ELR (cell line): ENCODE results near the gene RHCG.

ENCODE experiments used
- DNase-seq: peaks from one replicate; pipeline ENCODE4 v3.0.0-alpha.2; 2015; ENCODE audit warnings: low read depth

The RHCG gene

GRCh38 chr15:89444241-89445225 is 51.9 kb downstream of the RHCG start:
- no peak for DNase-seq

GRCh38 chr15:89443581-89443980 is 52.8 kb downstream of the RHCG start:
- no peak for DNase-seq

GRCh38 chr15:89442671-89443307 is 53.6 kb downstream of the RHCG start:
- peak; percentile 64 for DNase-seq

DNA sequence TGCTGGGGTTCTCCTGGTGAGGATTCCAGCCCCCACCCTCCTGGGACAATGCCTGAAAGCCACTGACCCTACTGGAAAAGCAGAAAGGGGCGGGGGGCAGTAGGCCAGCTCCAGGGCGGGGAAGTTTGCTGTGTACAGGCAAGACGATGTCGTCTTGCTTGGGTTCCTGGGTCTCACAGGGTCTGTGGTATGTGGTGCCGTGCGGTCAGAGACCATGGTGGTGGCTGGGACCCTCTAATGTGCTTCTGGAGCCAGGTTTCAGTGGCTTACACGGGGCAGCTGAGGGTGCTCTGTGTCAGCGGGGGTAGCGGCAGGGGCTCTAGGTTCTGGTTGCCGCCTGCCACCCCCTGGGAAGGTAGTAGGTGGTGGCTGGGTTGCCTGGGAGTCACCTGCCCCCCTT is 54.2 kb downstream of the RHCG start:
- no peak for DNase-seq

GRCh38 chr15:89441295-89441812 is 55.0 kb downstream of the RHCG start:
- no peak for DNase-seq

- DNase-seq, result no peak
Measured at GRCh38 chr15:89439764-89440163, 56.6 kb downstream of the RHCG start.

- DNase-seq, result peak; percentile 30
Measured at GRCh38 chr15:89436560-89437311, 59.6 kb downstream of the RHCG start.

DNA sequence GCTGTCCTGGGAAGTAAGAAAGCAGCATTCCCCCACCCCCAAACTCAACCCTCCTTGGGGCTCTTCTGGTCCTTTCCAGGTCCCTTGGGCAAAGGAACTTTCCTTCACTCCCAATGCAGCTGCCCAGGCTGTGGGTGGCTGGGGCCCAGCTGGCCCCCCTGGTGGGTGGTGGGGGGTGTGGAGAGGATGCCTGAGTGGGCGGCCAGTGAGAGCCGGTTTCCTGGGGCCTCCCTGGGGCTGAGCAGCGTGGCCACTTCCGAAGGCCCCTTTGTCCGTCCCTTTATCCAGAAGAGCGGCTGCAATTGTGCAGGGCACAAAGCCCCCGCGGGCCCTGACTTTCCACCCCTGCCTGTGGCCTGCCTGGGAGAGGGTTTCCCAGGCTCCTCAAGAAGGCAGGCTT is 61.0 kb downstream of the RHCG start:
- DNase-seq, result no peak

GRCh38 chr15:89433686-89434085 is 62.7 kb downstream of the RHCG start:
- no peak for DNase-seq

- DNase-seq, result peak; percentile 70
Measured at GRCh38 chr15:89430530-89431341, 65.6 kb downstream of the RHCG start.

DNA sequence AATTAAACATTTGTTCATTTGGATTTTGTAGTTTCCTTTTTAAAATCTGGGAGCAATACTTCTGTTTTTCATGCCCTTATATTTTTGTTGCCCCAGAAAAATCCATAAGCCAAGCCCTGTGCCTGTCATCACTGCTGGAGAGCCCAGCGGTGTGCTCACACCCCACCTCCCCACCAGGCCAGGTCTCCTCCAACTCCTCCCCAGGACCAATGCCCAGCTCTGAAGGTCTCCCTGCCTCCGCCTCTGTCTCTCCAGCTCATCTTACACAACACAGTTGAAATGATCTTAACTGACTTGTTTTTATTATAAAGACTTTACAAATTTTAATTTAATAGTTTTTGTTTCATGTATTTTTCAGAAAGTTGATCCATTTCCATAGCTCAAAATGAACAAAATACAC is 66.4 kb downstream of the RHCG start:
- no peak for DNase-seq

- DNase-seq, result no peak
Measured at GRCh38 chr15:89429023-89429422, 67.4 kb downstream of the RHCG start.

- no peak for DNase-seq
Measured at GRCh38 chr15:89428246-89428645, 68.1 kb downstream of the RHCG start.

GRCh38 chr15:89426500-89426899 is 69.9 kb downstream of the RHCG start:
- DNase-seq, result no peak

- no peak for DNase-seq
Measured at GRCh38 chr15:89423981-89424380, 72.4 kb downstream of the RHCG start.
